Measurements from ENCODE around the gene CADM1. TPM values are rescaled to one million over a fixed set of nuclear protein-coding genes. Genes with fewer than 3 reads are reported as not detected.

The CADM1 gene
- total RNA-seq, 4 donors from 2014 or later = 17.1 to 49.8 (median 30.7) TPM

- Histone ChIP-seq H3K36me3 (no peaks in the 10 kb centered on the region), H3K27me3 (no peaks in the 10 kb centered on the region), H3K9me3 (no peaks in the 10 kb centered on the region), H3K4me1 (no peaks in the 10 kb centered on the region), H3K4me3 (no peak overlapping the region), H3K27ac (no peak overlapping the region)
- WGBS, 2 donors = 85 to 88% methylated on average over 3 of the region's 3 CpGs
- TF ChIP-seq EP300 (IDR thresholded peaks at IDR 0.05) = no peak
- TF ChIP-seq, protein P1, sequence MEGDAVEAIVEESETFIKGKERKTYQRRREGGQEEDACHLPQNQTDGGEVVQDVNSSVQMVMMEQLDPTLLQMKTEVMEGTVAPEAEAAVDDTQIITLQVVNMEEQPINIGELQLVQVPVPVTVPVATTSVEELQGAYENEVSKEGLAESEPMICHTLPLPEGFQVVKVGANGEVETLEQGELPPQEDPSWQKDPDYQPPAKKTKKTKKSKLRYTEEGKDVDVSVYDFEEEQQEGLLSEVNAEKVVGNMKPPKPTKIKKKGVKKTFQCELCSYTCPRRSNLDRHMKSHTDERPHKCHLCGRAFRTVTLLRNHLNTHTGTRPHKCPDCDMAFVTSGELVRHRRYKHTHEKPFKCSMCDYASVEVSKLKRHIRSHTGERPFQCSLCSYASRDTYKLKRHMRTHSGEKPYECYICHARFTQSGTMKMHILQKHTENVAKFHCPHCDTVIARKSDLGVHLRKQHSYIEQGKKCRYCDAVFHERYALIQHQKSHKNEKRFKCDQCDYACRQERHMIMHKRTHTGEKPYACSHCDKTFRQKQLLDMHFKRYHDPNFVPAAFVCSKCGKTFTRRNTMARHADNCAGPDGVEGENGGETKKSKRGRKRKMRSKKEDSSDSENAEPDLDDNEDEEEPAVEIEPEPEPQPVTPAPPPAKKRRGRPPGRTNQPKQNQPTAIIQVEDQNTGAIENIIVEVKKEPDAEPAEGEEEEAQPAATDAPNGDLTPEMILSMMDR (IDR thresholded peaks at IDR 0.05) = no peak
- TF ChIP-seq POLR2A (IDR thresholded peaks at IDR 0.05) = no peak
- no peak for DNase-seq (ENCODE audit: low spot score in 2 of 2)
These were observed 165.7 kb downstream of the CADM1 start for GRCh38 chr11:115338476-115338875.

GRCh38 chr11:115334932-115335788, 169.1 kb downstream of the CADM1 start:
- no peak for TF ChIP-seq POLR2A (IDR thresholded peaks at IDR 0.05)
- TF ChIP-seq, protein P1 (IDR thresholded peaks at IDR 0.05) = peak; percentile 53 to 71 (median 63)
- DNase-seq (ENCODE audit: low spot score in 2 of 2) = no peak
- WGBS, 2 donors = 38 to 46% methylated on average over 3 of the region's 3 CpGs
- Histone ChIP-seq H3K27ac (no peak overlapping the region), H3K4me3 (no peak overlapping the region), H3K36me3 (no peaks in the 10 kb centered on the region), H3K27me3 (no peaks in the 10 kb centered on the region), H3K9me3 (no peaks in the 10 kb centered on the region), H3K4me1 (peaks cover 0 to 9% (median 0%) of the 10 kb centered on the region in 4 donors)

- no peaks in the 10 kb centered on the region for H3K9me3 ChIP-seq
- H3K36me3 ChIP-seq = no peaks in the 10 kb centered on the region
- peaks cover 0 to 11% (median 0%) of the 10 kb centered on the region in 4 donors for H3K4me1 ChIP-seq
- TF ChIP-seq, protein P1 (IDR thresholded peaks at IDR 0.05) = no peak
- TF ChIP-seq POLR2A (IDR thresholded peaks at IDR 0.05) (no peak), EP300 (IDR thresholded peaks at IDR 0.05) (no peak)
- H3K4me3 ChIP-seq = no peak overlapping the region
- H3K27ac ChIP-seq = no peak overlapping the region
- DNase-seq (ENCODE audit: low spot score in 2 of 2) = no peak
- H3K27me3 ChIP-seq = no peaks in the 10 kb centered on the region
- 52 to 70% methylated on average over 1 of the region's 1 CpG for WGBS, 2 donors
These were observed 170.3 kb downstream of the CADM1 start for GRCh38 chr11:115333949-115334348.

- no peaks in the 10 kb centered on the region for H3K27me3 ChIP-seq
- no peak for DNase-seq (ENCODE audit: low spot score in 2 of 2)
- H3K4me3 ChIP-seq = no peak overlapping the region
- TF ChIP-seq POLR2A (IDR thresholded peaks at IDR 0.05) (no peak), EP300 (IDR thresholded peaks at IDR 0.05) (no peak)
- TF ChIP-seq, protein P1 (IDR thresholded peaks at IDR 0.05) = no peak
- WGBS, 2 donors = 65 to 73% methylated on average over 2 of the region's 2 CpGs
- H3K36me3 ChIP-seq = no peaks in the 10 kb centered on the region
- H3K9me3 ChIP-seq = no peaks in the 10 kb centered on the region
- peaks cover 0 to 11% (median 0%) of the 10 kb centered on the region in 4 donors for H3K4me1 ChIP-seq
- no peak overlapping the region for H3K27ac ChIP-seq
These were observed 171.1 kb downstream of the CADM1 start for GRCh38 chr11:115333121-115333520.

- Histone ChIP-seq H3K9me3 (no peaks in the 10 kb centered on the region), H3K4me3 (no peak overlapping the region), H3K27me3 (no peaks in the 10 kb centered on the region), H3K36me3 (no peaks in the 10 kb centered on the region), H3K4me1 (peaks cover 0 to 12% (median 0%) of the 10 kb centered on the region in 4 donors), H3K27ac (no peak overlapping the region)
- WGBS, 2 donors = 74 to 80% methylated on average over 3 of the region's 3 CpGs
- no peak for DNase-seq (ENCODE audit: low spot score in 2 of 2)
- TF ChIP-seq, protein P1 (IDR thresholded peaks at IDR 0.05) = no peak
- TF ChIP-seq EP300 (IDR thresholded peaks at IDR 0.05) = no peak
- TF ChIP-seq POLR2A (IDR thresholded peaks at IDR 0.05) = no peak
These were observed 173.3 kb downstream of the CADM1 start for GRCh38 chr11:115330684-115331482.
